ENCODE data around the gene COQ9.
"Not testable (repeated sequence)": the region's sequence is repeated elsewhere in the genome, so short reads cannot be mapped to it uniquely, and the experiment has no call there.

Gene COQ9

DNA sequence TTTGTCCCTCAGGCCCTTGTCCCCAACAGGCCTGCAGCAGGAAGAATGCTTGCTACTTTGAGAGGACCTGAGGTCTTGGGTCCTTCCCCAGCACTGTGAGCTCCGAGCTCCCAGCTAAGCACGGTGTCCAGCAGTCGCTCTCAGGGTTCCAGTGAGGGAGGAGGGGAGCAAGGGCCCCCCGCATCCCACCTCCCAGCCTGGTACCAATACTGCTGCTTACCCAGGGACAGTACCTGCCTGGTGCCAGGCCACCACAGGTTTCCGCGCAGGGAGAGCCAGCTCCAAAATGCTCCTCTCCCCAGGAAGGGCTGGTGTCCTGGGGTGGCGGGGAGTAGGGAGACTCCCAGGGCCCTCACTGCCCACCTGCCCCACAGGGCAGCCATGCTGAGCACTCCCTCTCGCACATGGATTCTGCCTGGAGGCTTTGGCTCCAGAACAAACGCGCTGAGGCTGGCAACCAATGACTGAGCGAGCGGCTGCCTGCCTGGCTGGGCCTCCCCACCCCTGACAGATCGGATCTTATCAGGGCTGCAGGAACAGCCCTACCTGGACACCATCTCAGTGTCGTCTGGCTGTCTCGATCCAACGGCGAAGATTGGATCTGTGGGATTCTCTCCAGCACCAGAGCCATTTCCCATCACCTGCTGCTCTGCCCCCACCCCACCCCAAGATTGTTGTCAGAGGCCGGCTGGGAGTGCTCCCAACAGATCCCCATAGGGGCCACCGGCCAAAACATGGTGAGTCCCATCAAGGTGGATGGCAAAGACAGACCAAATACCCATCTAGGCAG is 36.6 kb downstream of the COQ9 start:
- FAIRE-seq, result no peak
- no peak for DNase-seq (ENCODE audit: insufficient read length, low spot score)

DNA sequence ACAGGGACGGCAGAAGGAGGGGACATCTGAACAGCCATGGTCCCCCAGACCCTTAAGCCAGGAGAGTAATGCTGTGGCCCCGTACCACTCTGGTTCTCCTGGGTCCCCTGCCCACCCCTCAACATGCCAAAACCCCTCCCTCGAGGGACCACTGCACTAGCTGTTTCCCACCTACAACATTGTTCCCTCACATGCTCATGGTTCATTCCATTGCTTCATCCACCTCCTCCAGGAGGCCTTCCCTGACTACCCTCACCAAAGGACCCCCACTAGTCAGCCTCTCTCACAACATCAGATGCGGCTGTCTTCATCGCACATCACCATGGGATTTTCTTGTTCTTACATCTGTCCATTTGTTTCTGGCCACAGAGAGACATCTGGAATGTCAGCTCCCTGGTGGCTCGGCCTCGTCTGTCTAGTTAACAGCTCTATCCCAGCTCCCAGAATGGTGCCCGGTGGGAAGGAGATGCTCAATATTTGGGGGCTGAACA is 37.3 kb downstream of the COQ9 start:
- FAIRE-seq, result no peak
- no peak for DNase-seq (ENCODE audit: insufficient read length, low spot score)

DNA sequence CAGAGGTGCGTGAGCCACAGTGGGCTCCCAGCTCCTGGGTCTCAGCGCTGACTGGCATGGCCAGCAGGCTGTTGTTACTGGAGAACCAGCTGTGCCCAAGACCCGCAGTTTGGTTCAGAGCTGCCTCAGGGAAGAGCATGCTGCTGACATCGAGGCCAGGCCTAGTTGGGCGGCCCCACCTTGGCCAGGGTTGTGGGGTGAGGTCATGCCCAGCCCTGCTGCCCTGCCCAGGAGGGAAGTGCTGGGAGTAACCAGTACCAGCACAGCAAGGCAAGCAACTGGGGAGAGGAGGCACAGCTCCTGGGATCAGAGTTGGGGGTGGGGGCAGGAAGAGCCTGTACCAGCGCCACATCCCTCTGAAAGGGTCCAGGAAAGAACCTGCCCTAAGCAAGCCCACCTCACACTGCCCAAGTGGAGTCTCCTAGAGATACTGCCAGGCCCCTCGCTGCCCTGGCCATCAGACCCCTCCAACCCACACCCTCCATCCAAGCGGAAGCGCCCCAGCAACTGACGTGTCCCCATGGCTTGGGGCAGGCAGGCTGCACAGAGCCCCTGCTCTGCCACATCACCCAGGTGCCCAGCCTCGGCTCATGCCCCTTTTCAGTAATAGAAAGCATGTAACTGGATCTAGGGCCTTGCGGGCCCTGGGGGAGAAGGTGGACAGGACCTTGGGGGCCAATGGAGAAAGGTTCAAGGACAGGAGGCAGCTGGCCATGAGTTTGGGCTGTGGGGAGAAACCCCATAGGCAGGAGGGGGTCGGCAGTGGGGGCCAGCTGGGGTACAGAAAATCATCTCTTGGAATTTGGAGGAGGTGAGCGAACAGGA is 38.0 kb downstream of the COQ9 start:
- no peak for DNase-seq (ENCODE audit: insufficient read length, low spot score)
- no peak for FAIRE-seq

DNA sequence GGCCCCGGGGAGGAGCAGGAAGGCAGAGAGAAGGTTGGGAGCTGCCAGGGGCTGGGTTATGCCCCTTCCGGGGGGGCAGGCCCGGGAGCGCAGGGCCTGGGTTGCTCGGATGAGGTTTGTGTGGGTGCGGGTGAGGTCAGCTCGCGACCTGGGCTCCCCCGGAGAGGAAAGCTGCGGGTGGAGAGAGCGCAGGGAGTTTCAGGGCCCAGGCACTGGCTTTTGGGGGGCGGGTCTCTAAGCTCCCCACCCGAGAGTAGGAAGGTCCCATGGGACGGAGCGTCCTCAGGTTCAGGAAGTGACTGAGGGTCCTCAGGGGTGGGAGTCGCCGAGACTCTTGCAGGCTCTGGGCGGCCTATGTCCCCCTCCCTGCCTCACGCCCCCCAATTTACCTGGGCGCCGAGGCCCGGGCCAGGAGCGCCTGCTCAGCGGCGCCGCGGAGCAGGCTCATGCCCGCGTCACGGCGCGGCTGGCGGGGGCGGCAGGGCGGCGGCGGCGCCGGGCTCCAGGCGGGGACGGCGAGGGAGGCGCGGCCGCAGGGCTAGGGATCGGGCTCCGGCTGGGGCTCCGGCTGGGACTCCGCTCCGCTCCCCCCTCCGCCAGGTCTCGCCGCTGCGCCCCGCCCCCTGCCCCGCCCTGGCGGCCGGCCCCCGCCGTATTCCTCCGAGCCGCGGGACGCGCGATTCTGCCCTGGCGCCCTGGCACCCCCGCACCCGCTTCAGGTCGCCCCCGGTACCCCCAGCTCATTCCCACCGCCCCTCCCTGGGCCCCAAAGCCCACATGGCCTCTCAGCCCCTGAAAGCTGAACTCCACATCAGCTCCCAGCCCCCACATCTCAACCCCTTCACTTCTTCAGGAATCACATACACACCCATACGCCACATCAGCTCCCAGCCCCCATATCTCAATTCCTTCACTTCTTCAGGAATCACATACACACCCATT is 38.9 kb downstream of the COQ9 start, which contains the start of gene DOK4:
Gene DOK4 (minus strand): TSS at position 578 of the 942 bp plus-strand sequence. CDS start 6,986 bp downstream, outside the sequence.
- FAIRE-seq (no peak), DNase-seq (ENCODE audit: insufficient read length, low spot score) (peak; percentile 93)

- peak; percentile 14 for FAIRE-seq
- DNase-seq (ENCODE audit: insufficient read length, low spot score), result no peak
Observed at GRCh38 chr16:57486858-57487834, 39.9 kb downstream of the COQ9 start.

GRCh38 chr16:57489229-57489628 is 42.0 kb downstream of the COQ9 start:
- no peak for FAIRE-seq

DNA sequence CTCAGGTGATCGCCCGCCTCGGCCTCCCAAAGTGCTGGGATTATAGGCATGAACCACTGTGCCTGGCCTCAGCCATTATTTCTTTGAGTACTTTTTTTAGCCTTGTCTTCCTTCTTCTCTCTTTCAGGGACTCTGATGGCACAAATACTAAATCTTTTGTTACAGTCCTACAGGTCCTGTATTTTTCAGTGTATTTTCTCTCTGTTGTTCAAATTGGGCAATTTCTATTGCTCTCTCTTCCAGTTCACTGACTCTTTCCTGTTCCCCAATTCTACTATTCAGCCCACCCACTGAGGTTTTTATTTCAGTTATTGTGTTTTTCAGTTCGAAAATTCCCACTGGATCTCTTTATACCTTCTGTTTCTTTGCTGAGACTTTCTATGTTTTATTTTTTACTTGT is 46.5 kb downstream of the COQ9 start:
- no peak for FAIRE-seq

More at GRCh38 chr16:57489229-57489628, 42.0 kb downstream of the COQ9 start:
- DNase-seq (ENCODE audit: insufficient read length, low spot score), result no peak

DNA sequence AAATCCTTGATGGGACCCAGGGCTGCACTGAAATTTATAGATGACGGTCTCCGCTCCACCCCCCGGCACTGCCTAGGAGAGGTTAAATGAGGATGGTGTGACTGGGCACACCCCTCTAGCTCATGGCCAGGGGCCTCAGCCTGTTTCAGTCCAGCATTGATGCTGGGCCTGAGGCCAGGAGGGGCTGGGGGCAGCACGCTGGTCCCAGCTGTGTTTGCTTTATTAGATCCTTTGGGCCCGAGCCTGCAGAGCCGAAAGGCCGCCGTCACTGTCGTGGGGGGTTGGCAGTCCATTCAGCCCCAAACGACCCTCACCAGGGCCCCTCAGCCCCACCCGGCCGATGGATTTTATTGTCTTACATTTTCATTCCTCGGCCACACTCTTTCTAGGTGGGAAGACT is 49.8 kb downstream of the COQ9 start:
- no peak for FAIRE-seq
- no peak for DNase-seq (ENCODE audit: insufficient read length, low spot score)

More for the DNA sequence above, 46.5 kb downstream of the COQ9 start:
- no peak for DNase-seq (ENCODE audit: insufficient read length, low spot score)

DNA sequence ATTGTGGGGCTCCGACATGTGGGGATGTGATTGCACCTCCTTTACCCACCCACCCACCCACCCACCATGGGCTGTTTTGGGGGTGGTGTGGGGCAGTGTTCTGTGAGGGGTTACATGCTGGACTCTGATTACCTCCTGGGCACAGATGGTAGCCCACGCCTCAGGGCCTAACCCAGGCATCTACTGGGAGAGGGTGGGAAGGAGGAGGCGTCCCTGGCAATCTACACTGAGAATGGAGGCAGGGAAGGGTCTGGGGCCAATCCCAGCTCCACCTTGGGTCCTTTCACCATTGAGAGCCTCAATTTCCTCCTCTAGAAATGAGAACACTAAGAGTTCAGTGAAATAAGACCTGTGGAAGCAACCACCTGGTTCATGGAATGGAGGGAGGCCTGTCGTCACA is 50.8 kb downstream of the COQ9 start:
- FAIRE-seq (no peak), DNase-seq (ENCODE audit: insufficient read length, low spot score) (no peak)

- not testable (repeated sequence) for DNase-seq (ENCODE audit: insufficient read length, low spot score); FAIRE-seq
Observed at GRCh38 chr16:57499941-57500340, 52.7 kb downstream of the COQ9 start.

- FAIRE-seq (no peak), DNase-seq (ENCODE audit: insufficient read length, low spot score) (no peak)
Observed at GRCh38 chr16:57500578-57501111, 53.4 kb downstream of the COQ9 start.

- DNase-seq (ENCODE audit: insufficient read length, low spot score), result no peak
- FAIRE-seq, result no peak
Observed at GRCh38 chr16:57501492-57501891, 54.2 kb downstream of the COQ9 start.

DNA sequence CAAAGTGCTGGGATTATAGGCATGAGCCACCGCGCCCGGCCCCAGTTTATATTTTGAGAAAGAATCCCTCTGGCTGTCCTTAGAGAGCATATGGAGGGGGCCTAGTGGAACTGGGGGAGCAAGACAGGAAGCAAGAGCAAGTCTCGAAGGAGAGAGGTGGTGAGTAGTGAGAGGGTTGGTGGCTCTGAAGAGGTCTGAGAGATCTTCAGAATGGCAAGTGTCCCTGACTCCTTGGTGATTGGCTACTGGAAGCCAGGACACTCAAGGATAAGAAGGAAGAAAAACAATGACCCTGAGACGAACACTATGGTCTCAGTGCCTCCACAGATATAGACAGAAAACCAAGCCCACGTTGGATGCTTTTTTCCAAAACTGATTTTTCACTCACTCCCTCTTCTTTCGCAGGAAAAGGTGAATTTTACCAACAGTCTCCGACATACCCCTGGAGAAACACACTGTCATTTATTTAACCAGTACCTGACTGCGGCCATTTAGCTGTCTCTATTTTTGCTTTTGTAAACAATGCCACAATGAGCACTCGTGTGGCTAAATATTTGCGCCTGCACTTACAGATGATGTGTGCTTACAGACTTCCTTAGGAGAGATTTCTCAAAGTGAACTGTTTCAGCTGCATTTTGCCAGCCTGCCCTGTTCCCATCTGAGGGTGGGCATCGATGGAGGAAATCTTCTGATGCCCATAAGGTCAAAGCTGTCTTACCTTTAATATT is 54.9 kb downstream of the COQ9 start:
- DNase-seq (ENCODE audit: insufficient read length, low spot score) (no peak), FAIRE-seq (no peak)

- DNase-seq (ENCODE audit: insufficient read length, low spot score), result no peak
- no peak for FAIRE-seq
Observed at GRCh38 chr16:57503366-57503765, 56.1 kb downstream of the COQ9 start.

GRCh38 chr16:57504001-57504400 is 56.7 kb downstream of the COQ9 start:
- FAIRE-seq (no peak), DNase-seq (ENCODE audit: insufficient read length, low spot score) (no peak)

DNA sequence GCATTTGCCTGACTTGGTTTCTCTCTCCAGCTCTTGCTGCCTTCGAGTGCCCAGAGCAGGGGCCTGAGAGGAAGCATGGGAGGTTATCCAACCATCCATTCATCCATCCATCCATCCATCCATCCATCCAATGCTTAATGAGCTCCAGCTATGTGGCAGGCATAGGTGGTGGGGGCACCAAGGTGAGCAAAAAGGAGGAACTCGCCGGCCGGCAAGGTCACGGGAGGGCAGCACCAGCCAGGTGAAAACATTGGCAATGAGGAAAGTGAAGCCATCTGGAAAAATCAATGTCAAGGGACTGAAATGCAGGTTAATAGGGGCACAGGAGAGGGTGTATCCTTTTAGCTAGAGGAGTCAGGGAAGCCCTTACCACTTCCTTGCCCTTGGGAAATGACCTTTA is 57.2 kb downstream of the COQ9 start:
- FAIRE-seq (no peak), DNase-seq (ENCODE audit: insufficient read length, low spot score) (no peak)

DNA sequence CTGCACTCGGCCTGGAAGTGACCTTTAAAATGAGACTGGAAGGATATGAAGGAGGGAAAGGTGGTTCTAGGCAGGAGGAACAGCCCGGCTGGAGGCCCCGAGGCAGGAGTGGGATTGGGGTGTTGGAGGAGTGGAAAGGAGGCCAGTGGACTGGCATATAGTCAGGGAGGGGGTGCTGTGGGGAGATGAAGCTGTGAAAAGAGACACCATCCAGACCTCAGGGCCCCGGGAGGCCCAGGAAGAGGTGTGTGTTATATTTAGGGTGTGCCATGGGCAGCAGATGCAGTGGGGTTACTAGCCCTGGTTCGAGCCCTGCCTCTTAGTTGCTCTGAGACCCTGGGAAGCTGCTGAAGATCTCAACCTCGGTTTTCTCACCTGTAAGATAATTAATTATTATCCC is 57.9 kb downstream of the COQ9 start:
- DNase-seq (ENCODE audit: insufficient read length, low spot score), result no peak

More for the DNA sequence above, 57.9 kb downstream of the COQ9 start:
- no peak for FAIRE-seq

Data from GM19239 (cell line).